HK-2 (cell line): ENCODE results near the gene SAMD4B.
"Not testable (repeated sequence)": the region's sequence is repeated elsewhere in the genome, so short reads cannot be mapped to it uniquely, and the experiment has no call there.

Source experiments
- DNase-seq: peaks from one replicate; pipeline ENCODE4 v3.0.0-alpha.2; 2018; ENCODE audit not compliant: unreplicated experiment

SAMD4B gene

GRCh38 chr19:39365531-39365930, 23.3 kb downstream of the SAMD4B start:
- no peak for DNase-seq

- DNase-seq: no peak
These were observed 27.0 kb downstream of the SAMD4B start for GRCh38 chr19:39369200-39369599.

GRCh38 chr19:39370735-39371134, 28.5 kb downstream of the SAMD4B start:
- DNase-seq: no peak

- no peak for DNase-seq
These were observed 30.0 kb downstream of the SAMD4B start for GRCh38 chr19:39372047-39372802.

GRCh38 chr19:39372941-39373340, 30.7 kb downstream of the SAMD4B start:
- DNase-seq: no peak

- DNase-seq: no peak
These were observed 33.7 kb downstream of the SAMD4B start for GRCh38 chr19:39375929-39376328.

- no peak for DNase-seq
These were observed 35.4 kb downstream of the SAMD4B start for GRCh38 chr19:39377373-39378362.

- not testable (repeated sequence) for DNase-seq
These were observed 37.1 kb downstream of the SAMD4B start for GRCh38 chr19:39379366-39379765.

GRCh38 chr19:39379865-39380396, 37.7 kb downstream of the SAMD4B start:
- no peak for DNase-seq

GRCh38 chr19:39380521-39381502, 38.6 kb downstream of the SAMD4B start:
- DNase-seq: no peak

GRCh38 chr19:39381910-39382611, 39.8 kb downstream of the SAMD4B start:
- no peak for DNase-seq

- no peak for DNase-seq
These were observed 41.0 kb downstream of the SAMD4B start for GRCh38 chr19:39382991-39383828.

GRCh38 chr19:39384839-39385568, 42.8 kb downstream of the SAMD4B start:
- DNase-seq: no peak

- no peak for DNase-seq
These were observed 43.6 kb downstream of the SAMD4B start for GRCh38 chr19:39385629-39386411.

GRCh38 chr19:39386557-39386956, 44.3 kb downstream of the SAMD4B start:
- DNase-seq: no peak

GRCh38 chr19:39388657-39389056, 46.4 kb downstream of the SAMD4B start:
- no peak for DNase-seq

- no peak for DNase-seq
These were observed 47.6 kb downstream of the SAMD4B start for GRCh38 chr19:39389631-39390414.

GRCh38 chr19:39390451-39390750, 48.2 kb downstream of the SAMD4B start:
- DNase-seq: no peak
